Measurements from ENCODE around the gene PHF24. TPM values are rescaled to one million over a fixed set of nuclear protein-coding genes. Genes with fewer than 3 reads are reported as not detected.
A peak's percentile ranks its signal among the peaks of the same experiment; 100 is the strongest.

The PHF24 gene
- total and polyA plus RNA-seq, 2 of the 4 experiments (the other 2 are of a cell fraction): 0.02 TPM; not detected in 1

- WGBS, 2 experiments (ENCODE audit: extremely low coverage in 2 of 2, insufficient read length in 1 of 2): 67% methylated on average over 1 of the region's 7 CpGs; no CpG with 5 or more reads in 1 of the 2 experiments
- H4K8ac ChIP-seq (ENCODE audit: low read depth in 2 of 2, low read length in 2 of 2): 0 out of 4 replicates have a peak overlapping the region, but pooled peaks of 1 of the 2 experiments have one; percentile 5
- H3K27ac ChIP-seq (ENCODE audit: insufficient read depth, low read length): no peak overlapping the region; the same call in 1 of the 2 replicates
- H3K14ac ChIP-seq (replicated peaks; ENCODE audit: low read depth, low read length): no peak overlapping the region
- no peak overlapping the region for H2AK9ac ChIP-seq (replicated peaks; ENCODE audit: low read depth, low read length, poor library complexity)
- peaks cover 43% of the 10 kb centered on the region for H3K9me1 ChIP-seq (ENCODE audit: insufficient read depth, low read length)
- H2AFZ ChIP-seq (replicated peaks; ENCODE audit: low read length, poor library complexity): no peak overlapping the region
- dilution Hi-C loops (cut with HindIII; ENCODE audit: low sequenced_read_pairs, unreplicated experiment): no loop called here
- no peak overlapping the region for H4K91ac ChIP-seq (ENCODE audit: insufficient read depth, low read depth, low read length)
- peak overlapping the region; percentile 52; the same call in 1 of the 2 replicates for H2AK5ac ChIP-seq (ENCODE audit: low read depth, low read length)
- H3K27me3 ChIP-seq (ENCODE audit: control insufficient read depth, insufficient read depth, low read length): no peaks in the 10 kb centered on the region
- H3K23ac ChIP-seq (ENCODE audit: low read depth, low read length): no peak overlapping the region
- BruUV-seq (replicated peaks): no TSS peak
- no peak overlapping the region for H3K18ac ChIP-seq (ENCODE audit: low read depth, low read length)
- peaks cover 44% of the 10 kb centered on the region for H3K4me1 ChIP-seq (ENCODE audit: control insufficient read depth, insufficient read depth, low read length)
- peak overlapping the region; percentile 43 for H2BK5ac ChIP-seq (ENCODE audit: low read depth, low read length, poor library complexity, severe bottlenecking)
- in situ Hi-C loops (cut with MboI; ENCODE audit: low sequenced_read_pairs): no loop called here
- intact Hi-C loops (cut with micrococcal nuclease): loop anchor here (1.0 to 2.0 kb wide), 2 partner anchors 76 to 96 kb away; no protein-coding TSS in a partner anchor
- ChIA-PET CTCF (interaction anchor here (1.0 to 2.6 kb wide), 6 partner anchors 17 to 95 kb away, joined by 3 to 14 read pairs (median 4); no protein-coding TSS in a partner anchor), POLR2A (ENCODE audit: unreplicated experiment) (interaction anchor here (0.6 kb wide), 1 partner anchor 74 kb away, joined by 3 read pairs; no protein-coding TSS in a partner anchor)
- no peak overlapping the region for H2BK20ac ChIP-seq (ENCODE audit: low read depth, low read length)
- no peak for DNase-seq
- peak overlapping the region; percentile 24; the same call in 1 of the 2 replicates for H3K4ac ChIP-seq (ENCODE audit: low read depth, low read length)
- H2BK120ac ChIP-seq (ENCODE audit: low read depth, low read length): no peak overlapping the region
- peak; percentile 62; the same call in 1 of the 2 replicates for TF ChIP-seq CEBPB (IDR thresholded peaks at IDR 0.05; ENCODE audit: low read depth, low read length)
- peak; percentile 38; the same call in 1 of the 2 replicates for TF ChIP-seq RFX5 (IDR thresholded peaks at IDR 0.05; ENCODE audit: low read depth, low read length)
- TF ChIP-seq CTCF (conservative IDR thresholded peaks at IDR 0.05; ENCODE audit: low read depth, low read length): no peak
- peaks cover 19% of the 10 kb centered on the region for H3K36me3 ChIP-seq (ENCODE audit: control insufficient read depth, insufficient read depth, low read length)
- H3K56ac ChIP-seq (ENCODE audit: extremely low read depth, insufficient read depth, low read length): no peak overlapping the region
- no peak overlapping the region for H3K9ac ChIP-seq (ENCODE audit: low read depth, low read length)
- no peak overlapping the region for H2BK15ac ChIP-seq (ENCODE audit: low read depth, low read length)
- H4K20me1 ChIP-seq (ENCODE audit: insufficient read depth, low read length): no peaks in the 10 kb centered on the region
- H3K9me3 ChIP-seq (ENCODE audit: control insufficient read depth, insufficient read depth, low read length): no peaks in the 10 kb centered on the region
- no peak overlapping the region for H3K4me2 ChIP-seq (ENCODE audit: low read depth, low read length)
- ATAC-seq (ENCODE audit: low read depth): no peak
- H3K4me3 ChIP-seq (ENCODE audit: insufficient read depth, low read depth, low read length): no peak overlapping the region
- no peak overlapping the region for H4K5ac ChIP-seq (ENCODE audit: low read depth, low read length)
- H3K79me1 ChIP-seq (ENCODE audit: low read depth in 1 of 2, low read length in 2 of 2): peaks cover 13 to 65% of the 10 kb centered on the region in 2 experiments
Observed at GRCh38 chr9:34994900-34995669, 37.0 kb downstream of the PHF24 start.
